Measurements from ENCODE around the gene STEAP4.

DNA sequence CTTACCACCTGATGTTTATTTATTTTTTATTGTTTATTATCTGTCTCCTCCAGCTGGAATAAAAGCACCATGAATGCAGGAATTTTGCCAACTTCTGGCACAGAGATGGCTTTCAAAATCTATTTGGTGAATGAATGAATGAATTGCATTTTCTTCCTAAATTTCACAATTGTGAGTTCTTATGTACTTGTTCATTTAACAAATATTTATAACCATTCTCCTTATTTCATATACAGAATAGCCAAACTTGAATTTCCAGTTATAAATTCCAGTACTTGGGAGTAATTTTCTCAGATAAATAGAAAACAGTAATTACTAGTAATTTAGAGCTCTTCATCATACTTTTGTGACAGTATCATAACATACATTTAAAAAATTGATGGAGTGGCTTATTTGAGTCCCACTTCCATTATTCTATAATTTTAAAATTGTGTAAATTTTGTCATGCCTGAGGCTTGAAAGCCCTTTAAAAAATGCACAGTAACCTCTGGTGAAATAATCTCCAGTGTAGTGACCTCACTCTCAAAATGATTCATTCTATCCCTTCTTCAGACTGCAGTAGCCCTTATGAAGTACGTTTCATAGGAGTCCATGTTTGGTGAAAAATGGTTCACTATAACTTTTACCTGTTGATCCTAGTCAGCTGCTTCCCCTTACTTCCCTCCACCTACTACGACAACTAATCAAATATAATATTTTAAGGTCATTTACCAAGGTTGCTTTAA lies 46.9 kb downstream of the STEAP4 start:
- no peak for TF ChIP-seq POLR2AphosphoS5 (IDR thresholded peaks at IDR 0.05)
- TF ChIP-seq CTCF (IDR thresholded peaks at IDR 0.05), result no peak
- no peak for TF ChIP-seq POLR2A (IDR thresholded peaks at IDR 0.05)

Data from prostate gland (tissue), 2 donors.